ENCODE data around the gene SMIM22. TPM values are rescaled to one million over a fixed set of nuclear protein-coding genes. Genes with fewer than 3 reads are reported as not detected.

The SMIM22 gene
- total and polyA plus RNA-seq, 4 donors, result 0.49 to 1.2 (median 0.72) TPM; not detected in 1

GRCh38 chr16:4798456-4798855, 3.3 kb downstream of the SMIM22 start:
- peaks cover 0 to 20% (median 7%) of the 10 kb centered on the region in 4 donors for H3K36me3 ChIP-seq (ENCODE audit: control insufficient read depth in 4 of 4, insufficient read depth in 3 of 4, low read depth in 1 of 4, low read length in 3 of 4)
- TF ChIP-seq, protein P1, sequence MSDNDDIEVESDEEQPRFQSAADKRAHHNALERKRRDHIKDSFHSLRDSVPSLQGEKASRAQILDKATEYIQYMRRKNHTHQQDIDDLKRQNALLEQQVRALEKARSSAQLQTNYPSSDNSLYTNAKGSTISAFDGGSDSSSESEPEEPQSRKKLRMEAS (IDR thresholded peaks at IDR 0.05), result no peak
- TF ChIP-seq YY1 (IDR thresholded peaks at IDR 0.05), result no peak
- no peak for TF ChIP-seq GABPA (IDR thresholded peaks at IDR 0.05 in 1 of 2, conservative IDR thresholded peaks at IDR 0.05 in 1 of 2)
- no peak for TF ChIP-seq EGR1 (IDR thresholded peaks at IDR 0.05; ENCODE audit: low read depth in 2 of 2)
- no peak for TF ChIP-seq NR2F2 (IDR thresholded peaks at IDR 0.05)
- TF ChIP-seq FOXA2 (IDR thresholded peaks at IDR 0.05), result no peak
- TF ChIP-seq TAF1 (conservative IDR thresholded peaks at IDR 0.05), result no peak
- TF ChIP-seq, protein P2, sequence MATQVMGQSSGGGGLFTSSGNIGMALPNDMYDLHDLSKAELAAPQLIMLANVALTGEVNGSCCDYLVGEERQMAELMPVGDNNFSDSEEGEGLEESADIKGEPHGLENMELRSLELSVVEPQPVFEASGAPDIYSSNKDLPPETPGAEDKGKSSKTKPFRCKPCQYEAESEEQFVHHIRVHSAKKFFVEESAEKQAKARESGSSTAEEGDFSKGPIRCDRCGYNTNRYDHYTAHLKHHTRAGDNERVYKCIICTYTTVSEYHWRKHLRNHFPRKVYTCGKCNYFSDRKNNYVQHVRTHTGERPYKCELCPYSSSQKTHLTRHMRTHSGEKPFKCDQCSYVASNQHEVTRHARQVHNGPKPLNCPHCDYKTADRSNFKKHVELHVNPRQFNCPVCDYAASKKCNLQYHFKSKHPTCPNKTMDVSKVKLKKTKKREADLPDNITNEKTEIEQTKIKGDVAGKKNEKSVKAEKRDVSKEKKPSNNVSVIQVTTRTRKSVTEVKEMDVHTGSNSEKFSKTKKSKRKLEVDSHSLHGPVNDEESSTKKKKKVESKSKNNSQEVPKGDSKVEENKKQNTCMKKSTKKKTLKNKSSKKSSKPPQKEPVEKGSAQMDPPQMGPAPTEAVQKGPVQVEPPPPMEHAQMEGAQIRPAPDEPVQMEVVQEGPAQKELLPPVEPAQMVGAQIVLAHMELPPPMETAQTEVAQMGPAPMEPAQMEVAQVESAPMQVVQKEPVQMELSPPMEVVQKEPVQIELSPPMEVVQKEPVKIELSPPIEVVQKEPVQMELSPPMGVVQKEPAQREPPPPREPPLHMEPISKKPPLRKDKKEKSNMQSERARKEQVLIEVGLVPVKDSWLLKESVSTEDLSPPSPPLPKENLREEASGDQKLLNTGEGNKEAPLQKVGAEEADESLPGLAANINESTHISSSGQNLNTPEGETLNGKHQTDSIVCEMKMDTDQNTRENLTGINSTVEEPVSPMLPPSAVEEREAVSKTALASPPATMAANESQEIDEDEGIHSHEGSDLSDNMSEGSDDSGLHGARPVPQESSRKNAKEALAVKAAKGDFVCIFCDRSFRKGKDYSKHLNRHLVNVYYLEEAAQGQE (IDR thresholded peaks at IDR 0.05), result no peak
- TF ChIP-seq, protein P3, sequence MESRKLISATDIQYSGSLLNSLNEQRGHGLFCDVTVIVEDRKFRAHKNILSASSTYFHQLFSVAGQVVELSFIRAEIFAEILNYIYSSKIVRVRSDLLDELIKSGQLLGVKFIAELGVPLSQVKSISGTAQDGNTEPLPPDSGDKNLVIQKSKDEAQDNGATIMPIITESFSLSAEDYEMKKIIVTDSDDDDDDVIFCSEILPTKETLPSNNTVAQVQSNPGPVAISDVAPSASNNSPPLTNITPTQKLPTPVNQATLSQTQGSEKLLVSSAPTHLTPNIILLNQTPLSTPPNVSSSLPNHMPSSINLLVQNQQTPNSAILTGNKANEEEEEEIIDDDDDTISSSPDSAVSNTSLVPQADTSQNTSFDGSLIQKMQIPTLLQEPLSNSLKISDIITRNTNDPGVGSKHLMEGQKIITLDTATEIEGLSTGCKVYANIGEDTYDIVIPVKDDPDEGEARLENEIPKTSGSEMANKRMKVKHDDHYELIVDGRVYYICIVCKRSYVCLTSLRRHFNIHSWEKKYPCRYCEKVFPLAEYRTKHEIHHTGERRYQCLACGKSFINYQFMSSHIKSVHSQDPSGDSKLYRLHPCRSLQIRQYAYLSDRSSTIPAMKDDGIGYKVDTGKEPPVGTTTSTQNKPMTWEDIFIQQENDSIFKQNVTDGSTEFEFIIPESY (IDR thresholded peaks at IDR 0.05), result no peak
- no peak for TF ChIP-seq JUND (IDR thresholded peaks at IDR 0.05)
- TF ChIP-seq HNF4G (IDR thresholded peaks at IDR 0.05), result no peak
- TF ChIP-seq, protein P4, sequence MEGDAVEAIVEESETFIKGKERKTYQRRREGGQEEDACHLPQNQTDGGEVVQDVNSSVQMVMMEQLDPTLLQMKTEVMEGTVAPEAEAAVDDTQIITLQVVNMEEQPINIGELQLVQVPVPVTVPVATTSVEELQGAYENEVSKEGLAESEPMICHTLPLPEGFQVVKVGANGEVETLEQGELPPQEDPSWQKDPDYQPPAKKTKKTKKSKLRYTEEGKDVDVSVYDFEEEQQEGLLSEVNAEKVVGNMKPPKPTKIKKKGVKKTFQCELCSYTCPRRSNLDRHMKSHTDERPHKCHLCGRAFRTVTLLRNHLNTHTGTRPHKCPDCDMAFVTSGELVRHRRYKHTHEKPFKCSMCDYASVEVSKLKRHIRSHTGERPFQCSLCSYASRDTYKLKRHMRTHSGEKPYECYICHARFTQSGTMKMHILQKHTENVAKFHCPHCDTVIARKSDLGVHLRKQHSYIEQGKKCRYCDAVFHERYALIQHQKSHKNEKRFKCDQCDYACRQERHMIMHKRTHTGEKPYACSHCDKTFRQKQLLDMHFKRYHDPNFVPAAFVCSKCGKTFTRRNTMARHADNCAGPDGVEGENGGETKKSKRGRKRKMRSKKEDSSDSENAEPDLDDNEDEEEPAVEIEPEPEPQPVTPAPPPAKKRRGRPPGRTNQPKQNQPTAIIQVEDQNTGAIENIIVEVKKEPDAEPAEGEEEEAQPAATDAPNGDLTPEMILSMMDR (IDR thresholded peaks at IDR 0.05; ENCODE audit: low read depth, low read length, missing input control), result no peak
- TF ChIP-seq HNF4A (conservative IDR thresholded peaks at IDR 0.05), result no peak
- TF ChIP-seq RAD21 (IDR thresholded peaks at IDR 0.05), result no peak

GRCh38 chr16:4799171-4799855, 4.1 kb downstream of the SMIM22 start:
- Histone ChIP-seq H3K4me3 (ENCODE audit: low read depth in 1 of 3, low read length in 3 of 3) (no peak overlapping the region), H3K27ac (ENCODE audit: low read depth in 1 of 2, low read length in 2 of 2) (no peak overlapping the region), H3K9ac (ENCODE audit: low read depth in 1 of 2, low read length in 2 of 2) (no peak overlapping the region), H3K9me3 (ENCODE audit: control insufficient read depth in 4 of 4, low read length in 3 of 4) (no peaks in the 10 kb centered on the region), H3K4me1 (ENCODE audit: control insufficient read depth in 4 of 4, insufficient read depth in 4 of 4, low read length in 3 of 4) (peaks cover 0 to 27% (median 11%) of the 10 kb centered on the region in 4 donors), H3K36me3 (ENCODE audit: control insufficient read depth in 4 of 4, insufficient read depth in 3 of 4, low read depth in 1 of 4, low read length in 3 of 4) (peaks cover 0 to 20% (median 7%) of the 10 kb centered on the region in 4 donors), H3K27me3 (ENCODE audit: control insufficient read depth in 4 of 4, insufficient read depth in 4 of 4, low read length in 3 of 4) (no peaks in the 10 kb centered on the region)
- DNase-seq (ENCODE audit: low spot score), result no peak
- 94% methylated on average over 19 of the region's 19 CpGs for WGBS
- TF ChIP-seq, protein P1 (IDR thresholded peaks at IDR 0.05), result no peak
- TF ChIP-seq HNF4A (conservative IDR thresholded peaks at IDR 0.05) (no peak), GABPA (IDR thresholded peaks at IDR 0.05 in 1 of 2, conservative IDR thresholded peaks at IDR 0.05 in 1 of 2) (no peak), YY1 (IDR thresholded peaks at IDR 0.05) (no peak), TAF1 (conservative IDR thresholded peaks at IDR 0.05) (no peak), HNF4G (IDR thresholded peaks at IDR 0.05) (no peak), NR2F2 (IDR thresholded peaks at IDR 0.05) (no peak), SP1 (IDR thresholded peaks at IDR 0.05) (no peak), FOXA1 (IDR thresholded peaks at IDR 0.05) (no peak), JUND (IDR thresholded peaks at IDR 0.05) (no peak), EGR1 (IDR thresholded peaks at IDR 0.05; ENCODE audit: low read depth in 2 of 2) (no peak)
- TF ChIP-seq, protein P3 (IDR thresholded peaks at IDR 0.05), result no peak
- TF ChIP-seq, protein P4 (IDR thresholded peaks at IDR 0.05; ENCODE audit: low read depth, low read length, missing input control), result no peak
- TF ChIP-seq, protein P5, sequence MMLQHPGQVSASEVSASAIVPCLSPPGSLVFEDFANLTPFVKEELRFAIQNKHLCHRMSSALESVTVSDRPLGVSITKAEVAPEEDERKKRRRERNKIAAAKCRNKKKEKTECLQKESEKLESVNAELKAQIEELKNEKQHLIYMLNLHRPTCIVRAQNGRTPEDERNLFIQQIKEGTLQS (IDR thresholded peaks at IDR 0.05), result no peak

More at GRCh38 chr16:4798456-4798855, 3.3 kb downstream of the SMIM22 start:
- Histone ChIP-seq H3K4me1 (ENCODE audit: control insufficient read depth in 4 of 4, insufficient read depth in 4 of 4, low read length in 3 of 4) (peaks cover 0 to 25% (median 11%) of the 10 kb centered on the region in 4 donors), H3K27me3 (ENCODE audit: control insufficient read depth in 4 of 4, insufficient read depth in 4 of 4, low read length in 3 of 4) (no peaks in the 10 kb centered on the region), H3K27ac (ENCODE audit: low read depth in 1 of 2, low read length in 2 of 2) (no peak overlapping the region), H3K4me3 (ENCODE audit: low read depth in 1 of 3, low read length in 3 of 3) (no peak overlapping the region), H3K9me3 (ENCODE audit: control insufficient read depth in 4 of 4, low read length in 3 of 4) (no peaks in the 10 kb centered on the region), H3K9ac (ENCODE audit: low read depth in 1 of 2, low read length in 2 of 2) (no peak overlapping the region)
- DNase-seq (ENCODE audit: low spot score), result no peak
- WGBS, result 93% methylated on average over 16 of the region's 16 CpGs

Data from liver (tissue), 9 donors.